Suprapubic skin (tissue), 4 donors: ENCODE measurements around the gene SS18L1.

ENCODE experiments used
- CTCF ChIP-seq, 2 donors: fragments of 200-600 bp in 1 of 2; fragments of 450-650 bp in 1 of 2; sonication (generic) in 1 of 2; IDR thresholded peaks; one replicate each; pipeline ENCODE4 v1.5.1; 2016 to 2019; ENCODE audit warnings: antibody characterized with exemption in 2 of 2, mild to moderate bottlenecking in 1 of 2, moderate library complexity in 1 of 2
- EP300 ChIP-seq: sonication (generic); formaldehyde crosslinking; IDR thresholded peaks from one replicate; pipeline ENCODE4 v1.6.1; 2017; ENCODE audit warnings: antibody characterized with exemption
- POLR2A ChIP-seq, 2 donors: fragments of 450-650 bp; IDR thresholded peaks; one replicate each; pipeline ENCODE4 v1.6.1; 2017; ENCODE audit warnings: antibody characterized with exemption in 2 of 2, mild to moderate bottlenecking in 2 of 2, moderate library complexity in 2 of 2
- POLR2AphosphoS5 ChIP-seq, 3 donors: sonication (generic); formaldehyde crosslinking; IDR thresholded peaks; one replicate each; pipeline ENCODE4 v1.6.1; 2017; ENCODE audit warnings: antibody characterized with exemption in 3 of 3

GRCh38 chr20:62186887-62187866 lies 43.6 kb downstream of the SS18L1 start:
- TF ChIP-seq CTCF (IDR thresholded peaks at IDR 0.05) (no peak), POLR2A (IDR thresholded peaks at IDR 0.05) (no peak), POLR2AphosphoS5 (IDR thresholded peaks at IDR 0.05) (no peak), EP300 (no peak)
